ENCODE measurements around the gene TNKS1BP1.
"Not testable (repeated sequence)": the region's sequence is repeated elsewhere in the genome, so short reads cannot be mapped to it uniquely, and the experiment has no call there.

Gene TNKS1BP1

GRCh38 chr11:57294225-57295131 lies 30.3 kb downstream of the TNKS1BP1 start:
- peak; percentile 69 for DNase-seq (ENCODE audit: low spot score)

GRCh38 chr11:57290288-57290687 lies 34.5 kb downstream of the TNKS1BP1 start:
- no peak for DNase-seq (ENCODE audit: low spot score)

DNA sequence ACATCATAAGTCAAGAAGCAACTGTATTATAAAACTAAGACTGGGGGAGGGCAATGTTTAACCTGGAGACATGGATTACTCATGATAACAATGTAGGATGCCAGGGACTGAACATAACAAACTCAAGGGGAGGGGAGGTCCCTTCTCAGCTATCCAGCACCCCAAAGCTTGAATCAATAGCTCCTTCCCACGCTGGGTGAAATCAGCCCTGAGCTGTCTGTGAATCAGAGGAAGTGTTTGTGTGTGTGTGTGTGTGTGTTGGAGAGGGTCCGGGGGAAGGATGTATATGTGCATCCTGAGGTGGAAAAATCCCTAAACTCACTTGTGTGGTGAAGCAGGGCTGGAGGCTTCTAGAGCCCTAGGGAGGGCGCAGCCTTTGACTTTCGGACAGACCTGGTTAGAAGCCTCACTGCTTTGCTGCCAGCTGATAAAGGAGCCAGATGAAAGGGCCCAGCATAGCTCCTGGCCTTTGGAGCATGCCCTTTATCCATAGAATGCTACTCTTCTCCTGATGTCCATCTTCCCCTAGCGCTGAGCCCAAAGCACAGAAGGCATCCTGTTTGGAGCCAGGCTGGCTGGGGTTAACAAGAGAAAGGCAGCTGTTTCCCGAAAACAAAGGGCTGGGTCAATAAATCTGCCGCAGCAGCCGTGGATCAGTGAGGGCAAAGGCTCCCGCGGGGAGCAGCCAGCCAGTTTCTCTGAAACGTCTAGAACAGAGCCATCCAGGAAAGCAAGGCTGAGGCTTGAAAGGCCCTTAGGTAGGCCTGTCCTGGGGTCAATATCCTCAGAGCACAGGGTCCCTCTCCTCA lies 35.8 kb downstream of the TNKS1BP1 start:
- no peak for DNase-seq (ENCODE audit: low spot score)

GRCh38 chr11:57287884-57288283 lies 36.9 kb downstream of the TNKS1BP1 start:
- no peak for DNase-seq (ENCODE audit: low spot score)

DNA sequence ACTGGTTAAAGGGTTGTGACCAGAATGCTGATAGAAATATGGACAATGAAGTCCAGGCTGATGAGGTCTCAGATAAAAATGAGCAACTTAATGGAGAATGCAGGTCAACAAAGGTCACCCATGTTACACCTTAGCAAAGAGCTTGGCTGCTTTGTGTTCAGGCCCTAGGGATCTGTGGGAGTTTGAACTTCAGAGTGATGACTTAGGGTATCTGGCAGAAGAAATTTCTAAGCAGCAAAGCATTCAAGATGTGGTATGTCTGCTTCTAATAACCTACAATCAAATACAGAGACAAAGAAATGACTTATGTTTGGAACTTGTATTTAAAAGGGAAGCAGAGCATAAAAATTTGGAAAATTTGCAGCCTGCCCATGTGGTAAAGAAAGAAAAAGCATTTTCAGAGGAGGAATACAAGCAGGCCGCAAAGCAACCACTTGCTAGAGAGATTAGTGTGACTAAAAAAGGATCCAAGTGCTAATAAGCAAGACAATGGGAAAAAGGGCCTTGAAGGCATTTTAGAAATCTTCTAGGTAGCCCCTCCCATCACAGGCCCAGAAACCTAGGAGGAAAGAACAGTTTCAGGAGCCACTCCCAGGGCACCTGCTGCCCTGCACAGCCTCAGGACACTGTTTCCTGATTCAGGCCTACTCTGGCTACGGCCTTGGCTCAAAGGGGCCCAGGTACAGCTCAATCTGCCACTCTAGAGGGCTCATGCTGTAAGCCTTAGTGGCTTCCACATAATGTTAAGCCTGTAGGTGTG lies 41.3 kb downstream of the TNKS1BP1 start:
- no peak for DNase-seq (ENCODE audit: low spot score)

DNA sequence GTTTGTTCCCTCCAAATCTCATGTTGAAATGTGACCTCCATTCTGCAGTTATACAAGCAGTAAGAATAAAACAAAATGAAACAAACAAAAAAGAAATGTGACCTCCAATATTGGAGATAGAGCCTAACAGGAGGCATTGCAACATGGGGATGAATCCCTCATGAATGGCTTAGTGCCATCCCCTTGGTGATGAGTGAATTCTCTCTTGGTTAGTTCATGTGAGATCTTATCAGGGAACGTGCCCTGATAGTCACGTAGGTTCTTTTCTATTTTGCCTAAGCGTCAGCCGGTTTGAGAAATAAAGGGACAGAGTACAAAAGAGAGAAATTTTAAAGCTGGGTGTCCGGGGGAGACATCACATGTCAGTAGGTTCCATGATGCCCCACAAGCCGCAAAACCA lies 43.2 kb downstream of the TNKS1BP1 start:
- not testable (repeated sequence) for DNase-seq (ENCODE audit: low spot score)

GRCh38 chr11:57279116-57279515 lies 45.6 kb downstream of the TNKS1BP1 start:
- no peak for DNase-seq (ENCODE audit: low spot score)

- DNase-seq (ENCODE audit: low spot score), result no peak
These were observed 46.0 kb downstream of the TNKS1BP1 start for GRCh38 chr11:57278721-57279095.

DNA sequence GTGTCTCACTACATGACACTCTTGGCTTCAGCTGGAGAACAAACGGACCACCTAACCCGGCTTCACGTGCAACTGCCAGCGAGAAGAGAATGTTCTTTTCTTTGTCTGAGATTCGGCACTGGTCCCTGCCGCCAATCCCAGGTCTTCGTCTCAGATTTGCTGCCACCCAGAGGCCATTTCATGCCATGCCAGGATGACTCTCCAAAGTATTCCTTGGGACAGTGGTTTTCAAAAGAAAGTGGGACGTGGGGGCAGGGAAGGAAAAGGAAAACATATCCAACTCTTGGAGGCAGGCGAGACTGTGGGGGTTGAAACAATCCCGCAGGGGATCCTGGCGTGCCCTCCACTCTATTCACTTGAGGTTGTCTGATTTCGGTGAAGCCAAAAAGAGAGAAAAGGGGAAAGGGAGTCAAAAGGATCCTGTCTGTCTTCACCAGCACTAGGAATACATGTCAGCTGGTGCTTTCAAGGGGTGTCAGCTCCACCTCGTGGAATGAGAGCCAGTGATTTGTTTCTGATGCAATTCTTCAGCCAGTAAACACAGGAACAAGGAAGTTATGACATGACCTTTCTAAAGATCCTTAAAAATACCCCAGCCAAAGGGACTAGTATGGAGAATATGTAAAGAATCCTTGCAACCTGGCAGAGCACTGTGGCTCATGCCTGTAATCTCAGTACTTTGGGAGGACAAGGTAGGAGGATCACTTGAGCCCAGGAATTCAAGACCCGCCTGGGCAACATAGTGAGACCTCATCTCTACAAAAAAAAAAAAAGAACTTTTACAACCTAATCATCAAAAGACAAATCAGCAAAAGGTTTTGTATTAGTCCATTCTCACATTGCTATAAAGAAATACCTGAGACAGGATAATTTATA lies 46.7 kb downstream of the TNKS1BP1 start:
- peak; percentile 86 for DNase-seq (ENCODE audit: low spot score)

DNA sequence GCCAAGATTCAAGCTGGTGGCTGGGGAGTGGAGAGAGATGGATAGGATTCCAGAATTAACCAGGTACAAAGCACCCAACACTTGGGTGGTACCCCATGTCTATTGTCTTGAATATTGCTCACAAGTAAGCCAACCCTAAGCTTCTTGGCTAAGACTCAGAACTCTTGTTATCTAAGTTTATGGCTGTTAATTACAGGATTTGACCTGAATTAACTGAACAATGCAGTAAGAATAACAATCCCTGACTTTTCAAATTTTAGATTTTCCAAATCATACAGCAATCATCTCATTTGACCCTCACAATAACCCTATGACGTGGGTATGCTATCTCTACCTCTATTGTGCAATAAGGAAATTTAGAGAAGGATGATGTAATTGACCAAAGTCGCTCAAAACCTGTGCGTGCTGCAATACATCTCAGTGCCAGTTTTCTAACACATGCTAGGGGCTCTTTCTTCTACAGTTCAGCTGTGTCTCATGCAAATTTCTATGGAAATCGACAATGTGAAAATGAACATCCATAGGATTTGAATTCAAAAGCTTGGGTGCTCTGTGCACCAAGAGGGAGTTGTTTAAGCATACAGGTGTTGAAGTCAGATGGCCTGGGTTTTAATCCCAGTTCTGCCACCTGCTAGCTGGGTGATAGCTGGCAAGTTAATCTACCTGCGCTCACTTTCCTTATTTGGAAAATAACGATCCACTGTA lies 47.6 kb downstream of the TNKS1BP1 start:
- no peak for DNase-seq (ENCODE audit: low spot score)

DNA sequence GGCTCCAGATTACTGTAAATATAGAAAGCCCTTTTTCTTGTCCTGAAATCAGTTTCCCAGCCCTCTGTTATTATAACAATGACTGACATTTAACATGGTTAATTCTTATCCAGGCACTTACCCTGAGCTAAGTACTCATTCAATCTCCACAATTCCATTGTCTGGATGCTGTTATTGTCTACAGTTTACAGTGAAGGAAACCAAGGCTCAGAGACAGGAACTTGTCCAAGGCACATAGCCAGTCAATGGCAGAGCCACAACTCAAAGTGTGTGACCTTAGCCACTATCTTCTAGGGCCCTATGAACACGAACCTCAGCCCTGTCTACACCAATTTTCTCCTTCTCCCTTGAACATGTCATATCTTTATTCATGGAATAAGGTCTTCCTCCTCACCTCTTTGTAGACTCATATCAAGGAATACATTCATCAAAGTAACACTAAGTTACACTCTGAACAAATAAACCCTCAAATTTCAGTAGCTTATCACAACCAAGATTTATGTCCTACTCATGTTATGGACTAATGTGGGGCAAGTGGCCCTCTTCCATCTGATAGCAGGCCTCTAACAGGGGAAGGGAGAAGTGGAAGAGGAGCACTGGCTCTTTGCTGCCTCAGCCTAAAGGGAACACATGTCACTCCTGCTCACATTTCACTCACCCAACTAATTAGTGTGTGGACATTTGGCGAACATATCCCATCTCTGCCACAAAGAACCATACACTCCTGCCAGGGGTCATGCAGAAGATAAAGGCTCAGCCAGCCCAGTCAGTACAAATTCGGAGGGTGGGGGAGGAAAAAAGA lies 48.4 kb downstream of the TNKS1BP1 start:
- DNase-seq (ENCODE audit: low spot score), result no peak

GRCh38 chr11:57275582-57275981 lies 49.2 kb downstream of the TNKS1BP1 start:
- DNase-seq (ENCODE audit: low spot score), result no peak

- no peak for DNase-seq (ENCODE audit: low spot score)
These were observed 49.8 kb downstream of the TNKS1BP1 start for GRCh38 chr11:57274904-57275498.

DNA sequence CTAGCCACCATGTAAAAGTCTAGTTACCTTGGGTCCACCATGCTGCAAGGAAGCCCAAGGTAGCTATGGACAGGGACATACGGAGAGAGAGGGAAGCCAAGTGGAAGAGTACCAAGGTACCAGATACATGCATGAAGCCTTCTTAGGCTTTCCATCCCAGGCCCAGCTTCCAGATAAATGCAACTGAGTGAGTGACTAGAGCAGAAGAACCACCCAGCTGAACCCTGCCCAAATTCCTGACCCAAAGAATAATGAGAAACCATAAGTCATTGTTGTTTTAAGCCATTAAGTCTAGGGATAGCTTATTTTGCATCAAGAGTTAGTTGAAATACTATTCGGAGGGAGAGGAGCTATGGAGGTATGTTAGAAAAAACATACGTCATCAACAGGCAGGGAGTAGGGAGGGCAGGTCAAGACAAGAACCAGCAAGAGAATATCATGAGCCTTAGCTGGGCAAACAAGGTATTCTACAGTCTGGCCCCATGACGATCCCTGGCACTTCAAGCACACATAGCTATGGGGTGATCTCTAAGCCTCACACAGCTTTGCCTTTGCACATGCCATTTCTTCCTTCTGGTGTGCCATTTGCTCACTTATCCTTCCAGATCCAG lies 51.2 kb downstream of the TNKS1BP1 start:
- DNase-seq (ENCODE audit: low spot score), result no peak

DNA sequence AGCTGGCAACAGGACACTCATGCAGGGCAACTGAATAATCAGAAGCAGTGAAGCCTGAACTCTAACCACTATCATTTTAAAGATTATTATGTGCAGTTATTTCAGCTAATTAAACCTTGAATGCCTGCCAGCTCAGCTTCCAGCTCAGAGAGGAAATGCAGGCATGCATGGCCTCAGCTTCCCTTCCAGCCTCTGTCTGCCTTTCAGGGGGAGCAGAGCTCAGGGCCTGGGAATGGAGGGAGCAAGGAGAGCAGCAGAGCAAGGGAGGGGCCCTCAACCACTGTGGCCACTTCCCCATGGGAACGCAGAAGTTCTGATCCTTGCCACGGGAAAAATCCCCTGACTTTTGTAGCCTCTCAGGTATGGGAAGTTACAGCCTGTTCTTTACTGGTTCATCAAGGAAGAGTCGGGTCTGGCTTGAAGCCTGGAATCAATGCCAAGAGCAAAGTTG lies 55.2 kb downstream of the TNKS1BP1 start:
- DNase-seq (ENCODE audit: low spot score), result no peak

DNA sequence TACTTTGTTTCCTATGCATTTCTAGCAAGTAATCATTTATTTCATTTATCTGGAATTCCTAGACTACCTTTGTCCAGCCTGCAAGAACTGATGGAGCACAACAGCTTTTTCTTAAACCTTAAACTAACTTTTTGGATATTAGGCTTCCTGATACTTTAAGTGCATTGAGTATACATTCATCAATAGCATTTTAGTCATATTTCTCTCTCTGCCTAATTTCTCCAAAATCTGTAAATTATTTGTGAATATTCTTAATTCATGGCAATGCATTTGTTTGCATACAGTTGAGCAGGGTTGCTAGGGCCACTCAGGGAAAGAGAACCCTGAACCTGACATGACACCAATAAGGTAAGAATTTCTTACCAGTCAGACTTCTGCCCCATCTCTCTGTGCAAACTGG lies 58.6 kb downstream of the TNKS1BP1 start:
- no peak for DNase-seq (ENCODE audit: low spot score)

DNA sequence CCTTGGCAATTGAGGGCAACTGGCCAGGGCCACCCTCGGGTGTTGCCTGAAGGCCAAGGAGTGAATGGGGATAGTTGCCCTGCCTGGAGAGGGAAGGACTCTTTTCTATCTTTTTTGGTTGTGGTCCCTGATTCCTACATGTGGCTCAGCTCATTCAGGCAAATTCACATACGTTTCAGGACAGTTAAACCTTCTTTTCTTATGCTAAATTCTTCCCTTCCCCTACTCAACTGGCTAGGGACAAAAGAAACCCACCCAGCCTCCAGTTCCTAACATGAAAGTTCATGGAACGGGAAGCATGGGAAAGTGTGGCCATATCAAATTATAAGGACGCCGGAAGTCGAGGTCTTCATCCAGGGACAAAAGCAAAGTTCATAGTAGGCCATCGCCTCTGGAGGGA lies 61.4 kb downstream of the TNKS1BP1 start:
- no peak for DNase-seq (ENCODE audit: low spot score)

DNA sequence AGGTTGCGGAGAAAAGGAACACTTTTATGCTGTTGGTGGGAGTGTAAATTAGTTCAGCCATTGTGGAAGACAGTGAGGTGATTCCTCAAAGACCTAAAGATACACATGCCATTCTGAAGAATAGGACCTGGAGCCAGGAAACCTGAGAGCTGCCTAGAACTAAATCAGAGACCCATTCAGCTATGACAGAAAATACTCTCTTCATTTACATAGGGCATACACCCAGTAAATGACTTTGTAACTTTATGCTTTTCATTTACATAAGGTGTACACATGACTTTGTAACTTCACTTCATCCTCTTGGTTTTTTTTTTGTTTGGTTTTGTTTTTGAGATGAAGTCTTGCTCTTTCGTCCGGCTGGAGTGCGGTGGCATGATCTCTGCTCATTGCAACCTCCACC lies 62.6 kb downstream of the TNKS1BP1 start:
- DNase-seq (ENCODE audit: low spot score), result no peak
